Thyroid gland (tissue), 4 donors: ENCODE data around the gene CFH.

Experiments used
- POLR2A ChIP-seq, 2 donors: fragments of 450-650 bp; IDR thresholded peaks; one replicate each; pipeline ENCODE4 v1.6.1; 2017; ENCODE audit warnings: antibody characterized with exemption in 2 of 2, mild to moderate bottlenecking in 2 of 2, moderate library complexity in 1 of 2
- TF ChIP-seq, protein P1 (sequence below), 6 experiments: fragments of 200-600 bp in 3 of 6; fragments of 450-650 bp in 3 of 6; sonication (generic) in 3 of 6; IDR thresholded peaks; one replicate each; pipeline ENCODE4 v1.5.1; 2016 to 2019; ENCODE audit warnings: antibody characterized with exemption in 6 of 6, mild to moderate bottlenecking in 2 of 6, inconsistent platforms in 1 of 6, moderate library complexity in 1 of 6

- TF ChIP-seq, protein P1, sequence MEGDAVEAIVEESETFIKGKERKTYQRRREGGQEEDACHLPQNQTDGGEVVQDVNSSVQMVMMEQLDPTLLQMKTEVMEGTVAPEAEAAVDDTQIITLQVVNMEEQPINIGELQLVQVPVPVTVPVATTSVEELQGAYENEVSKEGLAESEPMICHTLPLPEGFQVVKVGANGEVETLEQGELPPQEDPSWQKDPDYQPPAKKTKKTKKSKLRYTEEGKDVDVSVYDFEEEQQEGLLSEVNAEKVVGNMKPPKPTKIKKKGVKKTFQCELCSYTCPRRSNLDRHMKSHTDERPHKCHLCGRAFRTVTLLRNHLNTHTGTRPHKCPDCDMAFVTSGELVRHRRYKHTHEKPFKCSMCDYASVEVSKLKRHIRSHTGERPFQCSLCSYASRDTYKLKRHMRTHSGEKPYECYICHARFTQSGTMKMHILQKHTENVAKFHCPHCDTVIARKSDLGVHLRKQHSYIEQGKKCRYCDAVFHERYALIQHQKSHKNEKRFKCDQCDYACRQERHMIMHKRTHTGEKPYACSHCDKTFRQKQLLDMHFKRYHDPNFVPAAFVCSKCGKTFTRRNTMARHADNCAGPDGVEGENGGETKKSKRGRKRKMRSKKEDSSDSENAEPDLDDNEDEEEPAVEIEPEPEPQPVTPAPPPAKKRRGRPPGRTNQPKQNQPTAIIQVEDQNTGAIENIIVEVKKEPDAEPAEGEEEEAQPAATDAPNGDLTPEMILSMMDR (IDR thresholded peaks at IDR 0.05), result no peak
- TF ChIP-seq POLR2A (IDR thresholded peaks at IDR 0.05), result no peak
These were observed 125.8 kb downstream of the CFH start for GRCh38 chr1:196777603-196778002.
